ENCODE results near the gene CLDN18.

The CLDN18 gene

GRCh38 chr3:137987723-137988122 is 22.2 kb upstream of the CLDN18 start:
- no peak for TF ChIP-seq CTCF (IDR thresholded peaks at IDR 0.05; ENCODE audit: low read depth, low read length, missing control alignments)
- DNase-seq (ENCODE audit: extremely low read depth, low read depth), result no peak
- H3K4me3 ChIP-seq (replicated peaks; ENCODE audit: low read depth, low read length), result no peak overlapping the region

- no peak overlapping the region for H3K4me3 ChIP-seq (replicated peaks; ENCODE audit: low read depth, low read length)
- no peak for TF ChIP-seq CTCF (IDR thresholded peaks at IDR 0.05; ENCODE audit: low read depth, low read length, missing control alignments)
- DNase-seq (ENCODE audit: extremely low read depth, low read depth), result no peak
Observed at GRCh38 chr3:137988152-137988551, 21.8 kb upstream of the CLDN18 start.

- no peak overlapping the region for H3K4me3 ChIP-seq (replicated peaks; ENCODE audit: low read depth, low read length)
- TF ChIP-seq CTCF (IDR thresholded peaks at IDR 0.05; ENCODE audit: low read depth, low read length, missing control alignments), result no peak
- DNase-seq (ENCODE audit: extremely low read depth, low read depth), result no peak
Observed at GRCh38 chr3:137988982-137989381, 21.0 kb upstream of the CLDN18 start.

- DNase-seq (ENCODE audit: extremely low read depth, low read depth), result no peak
- no peak for TF ChIP-seq CTCF (IDR thresholded peaks at IDR 0.05; ENCODE audit: low read depth, low read length, missing control alignments)
- H3K4me3 ChIP-seq (replicated peaks; ENCODE audit: low read depth, low read length), result no peak overlapping the region
Observed at GRCh38 chr3:137990427-137990826, 19.5 kb upstream of the CLDN18 start.

GRCh38 chr3:137992592-137992991 is 17.4 kb upstream of the CLDN18 start:
- no peak overlapping the region for H3K4me3 ChIP-seq (replicated peaks; ENCODE audit: low read depth, low read length)
- TF ChIP-seq CTCF (IDR thresholded peaks at IDR 0.05; ENCODE audit: low read depth, low read length, missing control alignments), result no peak
- DNase-seq (ENCODE audit: extremely low read depth, low read depth), result no peak

- TF ChIP-seq CTCF (IDR thresholded peaks at IDR 0.05; ENCODE audit: low read depth, low read length, missing control alignments), result no peak
- no peak overlapping the region for H3K4me3 ChIP-seq (replicated peaks; ENCODE audit: low read depth, low read length)
- DNase-seq (ENCODE audit: extremely low read depth, low read depth), result no peak
Observed at GRCh38 chr3:137998121-137999042, 11.6 kb upstream of the CLDN18 start.

Data from HFF-Myc (cell line).